Kidney (tissue), 14 donors: ENCODE measurements around the gene FDXR. TPM values are rescaled to one million over a fixed set of nuclear protein-coding genes. Genes with fewer than 3 reads are reported as not detected.

Experiments used
- DNase-seq, 5 donors: peaks; one replicate each; pipeline ENCODE4 v3.0.0-alpha.2; 2013 to 2020
- FAIRE-seq: peaks from 2 replicates; lab custom pipeline; 2012; peaks lifted over from hg19 to GRCh38; lab: Jason Lieb, UNC
- H3K27ac ChIP-seq, 2 donors: one replicate each; pipeline ENCODE4 v1.7.0; 2013; ENCODE audit warnings: low read depth in 2 of 2, low read length in 2 of 2, inconsistent platforms in 1 of 2
- H3K27me3 ChIP-seq: one replicate; pipeline ENCODE4 v1.7.1; 2013; ENCODE audit warnings: low read length, inconsistent platforms; ENCODE audit not compliant: control insufficient read depth, insufficient read depth
- H3K36me3 ChIP-seq, 3 donors: one replicate each; pipeline versions ENCODE4 v1.7.0 to v1.7.1; 2013; ENCODE audit warnings: low read length in 3 of 3, control low read depth in 1 of 3, inconsistent platforms in 1 of 3; ENCODE audit not compliant: insufficient read depth in 3 of 3, control insufficient read depth in 2 of 3
- H3K4me1 ChIP-seq, 3 donors: one replicate each; pipeline versions ENCODE4 v1.7.0 to v1.7.1; 2013; ENCODE audit warnings: low read length in 3 of 3, inconsistent platforms in 1 of 3, low read depth in 1 of 3; ENCODE audit not compliant: control insufficient read depth in 2 of 3, insufficient read depth in 2 of 3
- H3K4me3 ChIP-seq, 3 donors: one replicate each; pipeline versions ENCODE4 v1.7.0 to v1.8.1; 2013; ENCODE audit warnings: low read length in 3 of 3, control low read depth in 1 of 3, inconsistent platforms in 1 of 3
- H3K9ac ChIP-seq, 3 donors: one replicate each; pipeline versions ENCODE4 v1.7.0 to v1.7.1; 2013; ENCODE audit warnings: low read length in 3 of 3, control low read depth in 1 of 3, inconsistent platforms in 1 of 3
- H3K9me3 ChIP-seq, 3 donors: one replicate each; pipeline versions ENCODE4 v1.7.0 to v1.7.1; 2013; ENCODE audit warnings: low read length in 3 of 3, control low read depth in 1 of 3, inconsistent platforms in 1 of 3; ENCODE audit not compliant: control insufficient read depth in 2 of 3, insufficient read depth in 1 of 3
- intact Hi-C: fragments of 100-400 bp; cut with DNase I; formaldehyde crosslinking; loops from one replicate; pipeline ENCODE4 v1.11.1; 2022
- polyA plus RNA-seq: library from polyadenylated mRNA; stranded (reverse); fragments of 350-450 nt; fragmentation: Illumina TruSeq; extraction: RNeasy Lipid Tissue Mini Kit (QIAGEN cat#74804); gene quantifications from one replicate; pipeline ENCODE4 v1.2.3, GENCODE V29; 2014; ENCODE audit warnings: low read depth, low replicate concordance; ENCODE audit not compliant: insufficient read depth
- total RNA-seq: library from RNA; stranded (reverse); fragmentation: NEBNext Ultra II Directional; extraction: Animal tissue kit (Norgen Biotek cat#: 25700); gene quantifications from one replicate; pipeline ENCODE4 v1.2.1, GENCODE V29; 2021
- TF ChIP-seq, protein P1 (sequence below): IDR thresholded peaks from 3 replicates; pipeline ENCODE4 v1.5.1; 2012; ENCODE audit warnings: mild to moderate bottlenecking, moderate library complexity, borderline replicate concordance; ENCODE audit not compliant: insufficient read depth; ENCODE audit errors: extremely low read depth
- donor health status: control.
- donor health status: control.
- donor health status: control.
- donor health status: control.
- donor health status: control.
- donor health status: DM: yes; HTN: yes; CAD: no.
- donor health status: Normal renal cell carcinoma (clear cell type).

FDXR gene
- total and polyA plus RNA-seq, 2 donors from 2014 or later: 9.0 to 15.2 TPM

DNA sequence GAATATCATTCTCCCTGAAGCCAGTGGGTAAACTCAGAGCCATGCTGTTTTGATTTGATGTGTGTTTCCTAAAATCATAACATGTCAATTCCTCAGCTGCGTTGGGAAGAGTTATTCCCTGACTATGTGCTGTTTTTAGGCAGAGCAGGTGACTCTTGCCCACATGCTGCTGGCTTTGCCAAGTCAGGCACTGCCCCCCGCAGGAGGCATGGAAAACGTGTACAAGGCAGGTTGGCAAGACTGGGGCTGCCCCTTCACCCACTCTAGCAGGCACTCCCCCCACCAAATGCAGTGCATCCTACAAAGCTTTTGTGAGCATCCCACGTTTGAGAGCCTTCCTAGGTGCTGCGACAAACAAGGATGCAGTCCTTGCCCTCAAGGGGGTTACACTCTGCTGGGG is 58.3 kb downstream of the FDXR start:
- DNase-seq (no peak), FAIRE-seq (no peak)
- H3K4me3 ChIP-seq: no peak overlapping the region
- no peaks in the 10 kb centered on the region for H3K9me3 ChIP-seq
- H3K36me3 ChIP-seq: no peaks in the 10 kb centered on the region
- TF ChIP-seq, protein P1, sequence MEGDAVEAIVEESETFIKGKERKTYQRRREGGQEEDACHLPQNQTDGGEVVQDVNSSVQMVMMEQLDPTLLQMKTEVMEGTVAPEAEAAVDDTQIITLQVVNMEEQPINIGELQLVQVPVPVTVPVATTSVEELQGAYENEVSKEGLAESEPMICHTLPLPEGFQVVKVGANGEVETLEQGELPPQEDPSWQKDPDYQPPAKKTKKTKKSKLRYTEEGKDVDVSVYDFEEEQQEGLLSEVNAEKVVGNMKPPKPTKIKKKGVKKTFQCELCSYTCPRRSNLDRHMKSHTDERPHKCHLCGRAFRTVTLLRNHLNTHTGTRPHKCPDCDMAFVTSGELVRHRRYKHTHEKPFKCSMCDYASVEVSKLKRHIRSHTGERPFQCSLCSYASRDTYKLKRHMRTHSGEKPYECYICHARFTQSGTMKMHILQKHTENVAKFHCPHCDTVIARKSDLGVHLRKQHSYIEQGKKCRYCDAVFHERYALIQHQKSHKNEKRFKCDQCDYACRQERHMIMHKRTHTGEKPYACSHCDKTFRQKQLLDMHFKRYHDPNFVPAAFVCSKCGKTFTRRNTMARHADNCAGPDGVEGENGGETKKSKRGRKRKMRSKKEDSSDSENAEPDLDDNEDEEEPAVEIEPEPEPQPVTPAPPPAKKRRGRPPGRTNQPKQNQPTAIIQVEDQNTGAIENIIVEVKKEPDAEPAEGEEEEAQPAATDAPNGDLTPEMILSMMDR: no peak
- H3K4me1 ChIP-seq: no peaks in the 10 kb centered on the region
- no peak overlapping the region for H3K27ac ChIP-seq
- no peaks in the 10 kb centered on the region for H3K27me3 ChIP-seq
- no peak overlapping the region for H3K9ac ChIP-seq
- intact Hi-C loops: no loop called here

Other genes starting within 250 kb of the FDXR start
- gene CD300E, start 249.3 kb downstream of the FDXR start, total RNA-seq: 2.5 TPM
- gene CD300E, start 249.3 kb downstream of the FDXR start, polyA plus RNA-seq: 0.39 TPM
- gene CD300LF, start 160.1 kb downstream of the FDXR start, total RNA-seq: 3.1 TPM
- 0.49 TPM for gene CD300LF, start 160.1 kb downstream of the FDXR start, polyA plus RNA-seq
- gene RAB37, start 135.7 kb downstream of the FDXR start, total RNA-seq: 5.6 TPM
- 1.7 TPM for gene RAB37, start 135.7 kb downstream of the FDXR start, polyA plus RNA-seq
- 71.3 TPM for gene NHERF1, start 124.4 kb downstream of the FDXR start, total RNA-seq
- gene NHERF1, start 124.4 kb downstream of the FDXR start, polyA plus RNA-seq: 448 TPM
- gene NAT9, start 96.6 kb downstream of the FDXR start, total RNA-seq: 41.5 TPM
- 33.5 TPM for gene NAT9, start 96.6 kb downstream of the FDXR start, polyA plus RNA-seq
- 0.31 TPM for gene GRIN2C, start 13.1 kb downstream of the FDXR start, total RNA-seq
- gene GRIN2C, start 13.1 kb downstream of the FDXR start, polyA plus RNA-seq: 0.15 TPM
- not detected for gene FADS6, start 20.6 kb upstream of the FDXR start, total RNA-seq
- gene FADS6, start 20.6 kb upstream of the FDXR start, polyA plus RNA-seq: not detected
- gene USH1G, start 50.3 kb upstream of the FDXR start, total RNA-seq: 0.22 TPM
- gene USH1G, start 50.3 kb upstream of the FDXR start, polyA plus RNA-seq: 0.17 TPM
- gene OTOP2, start 51.3 kb upstream of the FDXR start, total RNA-seq: not detected
- gene OTOP2, start 51.3 kb upstream of the FDXR start, polyA plus RNA-seq: not detected
- gene OTOP3, start 62.9 kb upstream of the FDXR start, total RNA-seq: not detected
- gene OTOP3, start 62.9 kb upstream of the FDXR start, polyA plus RNA-seq: not detected
- 32.6 TPM for gene HID1, start 99.8 kb upstream of the FDXR start, total RNA-seq
- 13.6 TPM for gene HID1, start 99.8 kb upstream of the FDXR start, polyA plus RNA-seq
- gene CDR2L, start 114.6 kb upstream of the FDXR start, total RNA-seq: 29.3 TPM
- 12.5 TPM for gene CDR2L, start 114.6 kb upstream of the FDXR start, polyA plus RNA-seq
- gene MRPL58, start 139.7 kb upstream of the FDXR start, total RNA-seq: 23.1 TPM
- gene MRPL58, start 139.7 kb upstream of the FDXR start, polyA plus RNA-seq: 84.5 TPM
- gene ATP5PD, start 174.0 kb upstream of the FDXR start, total RNA-seq: 261 TPM
- 916 TPM for gene ATP5PD, start 174.0 kb upstream of the FDXR start, polyA plus RNA-seq
- gene KCTD2, start 174.2 kb upstream of the FDXR start, total RNA-seq: 30.2 TPM
- 26.0 TPM for gene KCTD2, start 174.2 kb upstream of the FDXR start, polyA plus RNA-seq
- gene SLC16A5, start 215.0 kb upstream of the FDXR start, total RNA-seq: 184 TPM
- 28.4 TPM for gene SLC16A5, start 215.0 kb upstream of the FDXR start, polyA plus RNA-seq
- 31.8 TPM for gene ARMC7, start 237.0 kb upstream of the FDXR start, total RNA-seq
- gene ARMC7, start 237.0 kb upstream of the FDXR start, polyA plus RNA-seq: 35.1 TPM